Keratinocyte (primary cell): Measurements from ENCODE around the gene SCLY. TPM values are rescaled to one million over a fixed set of nuclear protein-coding genes. Genes with fewer than 3 reads are reported as not detected.

Experiments
- DNase-seq: peaks from one replicate; pipeline ENCODE4 v3.0.0-alpha.2; 2011; ENCODE audit warnings: low read depth, missing footprints, low spot score
- FAIRE-seq: peaks from 2 replicates; lab custom pipeline; 2011; peaks lifted over from hg19 to GRCh38; lab: Jason Lieb, UNC
- H2AFZ ChIP-seq: 2 replicates; pipeline ENCODE4 v1.6.0; 2012; ENCODE audit warnings: low read length, control low read depth, inconsistent platforms; ENCODE audit not compliant: control insufficient read depth
- H3K27ac ChIP-seq: 2 replicates; pipeline ENCODE4 v1.5.1; 2011; ENCODE audit warnings: low read length; ENCODE audit not compliant: control insufficient read depth, insufficient read depth
- H3K27me3 ChIP-seq: 3 replicates; pipeline ENCODE4 v1.6.0; 2011; ENCODE audit warnings: low read length; ENCODE audit not compliant: control insufficient read depth, insufficient read depth; ENCODE audit errors: extremely low read depth
- H3K36me3 ChIP-seq, 2 experiments: 2 replicates in 1 of 2; 3 replicates in 1 of 2; pipeline ENCODE4 v1.5.1; 2011; ENCODE audit warnings: low read length in 2 of 2, mild to moderate bottlenecking in 1 of 2; ENCODE audit not compliant: control insufficient read depth in 2 of 2, insufficient read depth in 2 of 2; ENCODE audit errors: extremely low read depth in 1 of 2
- H3K4me1 ChIP-seq: 3 replicates; pipeline ENCODE4 v1.5.1; 2011; ENCODE audit warnings: low read length; ENCODE audit not compliant: control insufficient read depth, insufficient read depth; ENCODE audit errors: extremely low read depth
- H3K4me2 ChIP-seq: 3 replicates; pipeline ENCODE4 v1.6.0; 2011; ENCODE audit warnings: low read depth, low read length; ENCODE audit not compliant: control insufficient read depth, insufficient read depth; ENCODE audit errors: extremely low read depth
- H3K4me3 ChIP-seq, 3 experiments: fragments of 200-600 bp in 1 of 3; sonication (generic) in 1 of 3; 2 replicates in 2 of 3; 3 replicates in 1 of 3; pipeline ENCODE4 v1.5.1; 2011 to 2016; ENCODE audit warnings: low read length in 3 of 3, mild to moderate bottlenecking in 3 of 3, control low read depth in 2 of 3, inconsistent platforms in 1 of 3, low read depth in 1 of 3, mixed read lengths in 1 of 3, mixed run types in 1 of 3, moderate library complexity in 1 of 3; ENCODE audit not compliant: control insufficient read depth in 2 of 3, insufficient read depth in 2 of 3; ENCODE audit errors: extremely low read depth in 1 of 3
- H3K79me2 ChIP-seq: 2 replicates; pipeline ENCODE4 v1.6.0; 2012; ENCODE audit warnings: low read length; ENCODE audit not compliant: control insufficient read depth, insufficient read depth
- H3K9ac ChIP-seq: 3 replicates; pipeline ENCODE4 v1.6.0; 2011; ENCODE audit warnings: low read length; ENCODE audit not compliant: control insufficient read depth, insufficient read depth; ENCODE audit errors: extremely low read depth
- H3K9me1 ChIP-seq: 3 replicates; pipeline ENCODE4 v1.6.0; 2011; ENCODE audit warnings: low read length; ENCODE audit not compliant: control insufficient read depth, insufficient read depth; ENCODE audit errors: extremely low read depth
- H3K9me3 ChIP-seq: 2 replicates; pipeline ENCODE4 v1.5.1; 2012; ENCODE audit warnings: low read depth, low read length; ENCODE audit not compliant: control insufficient read depth
- H4K20me1 ChIP-seq: 3 replicates; pipeline ENCODE4 v1.6.0; 2011; ENCODE audit warnings: low read length; ENCODE audit not compliant: control insufficient read depth, insufficient read depth; ENCODE audit errors: extremely low read depth
- CTCF ChIP-seq, 3 experiments: IDR thresholded peaks in 1 of 3; conservative IDR thresholded peaks in 1 of 3; optimal IDR thresholded peaks in 1 of 3; 2 replicates in 2 of 3; 3 replicates in 1 of 3; pipeline versions ENCODE3 to v1.5.1; 2011; ENCODE audit warnings: low read length in 3 of 3, mild to moderate bottlenecking in 3 of 3, moderate library complexity in 2 of 3, control low read depth in 1 of 3, inconsistent platforms in 1 of 3; ENCODE audit not compliant: insufficient read depth in 2 of 3; ENCODE audit errors: extremely low read depth in 1 of 3
- EZH2 ChIP-seq: IDR thresholded peaks from one replicate; pipeline ENCODE4 v1.6.1; 2012; ENCODE audit warnings: inconsistent platforms, mild to moderate bottlenecking, low read length, moderate library complexity
- dilution Hi-C: fragments of 300-500 bp; cut with MboI; formaldehyde crosslinking; loops from one replicate; pipeline ENCODE4 v1.7.0; 2020; ENCODE audit warnings: low sequenced_read_pairs; ENCODE audit not compliant: extremely low pct_ligation_motif_present
- polyA plus RNA-seq, 5 experiments: library from polyadenylated mRNA; depleted of rRNA in 3 of 5; stranded (reverse) in 3 of 5; stranded (forward) in 1 of 5; unstranded in 1 of 5; fragments of >200 nt; gene quantifications; 1 replicate in 1 of 5; 2 replicates in 3 of 5; 3 replicates in 1 of 5; pipeline versions ENCODE4 v1.2.1 to v1.2.3, GENCODE V29; 2011 to 2012; ENCODE audit warnings: missing spikeins in 2 of 5, low read depth in 1 of 5, low replicate concordance in 1 of 5

The SCLY gene
- polyA plus RNA-seq, 1 donor (not counting 4 experiments of a cell fraction or from before 2014, with no cell fraction given) = 11.8 TPM

DNA sequence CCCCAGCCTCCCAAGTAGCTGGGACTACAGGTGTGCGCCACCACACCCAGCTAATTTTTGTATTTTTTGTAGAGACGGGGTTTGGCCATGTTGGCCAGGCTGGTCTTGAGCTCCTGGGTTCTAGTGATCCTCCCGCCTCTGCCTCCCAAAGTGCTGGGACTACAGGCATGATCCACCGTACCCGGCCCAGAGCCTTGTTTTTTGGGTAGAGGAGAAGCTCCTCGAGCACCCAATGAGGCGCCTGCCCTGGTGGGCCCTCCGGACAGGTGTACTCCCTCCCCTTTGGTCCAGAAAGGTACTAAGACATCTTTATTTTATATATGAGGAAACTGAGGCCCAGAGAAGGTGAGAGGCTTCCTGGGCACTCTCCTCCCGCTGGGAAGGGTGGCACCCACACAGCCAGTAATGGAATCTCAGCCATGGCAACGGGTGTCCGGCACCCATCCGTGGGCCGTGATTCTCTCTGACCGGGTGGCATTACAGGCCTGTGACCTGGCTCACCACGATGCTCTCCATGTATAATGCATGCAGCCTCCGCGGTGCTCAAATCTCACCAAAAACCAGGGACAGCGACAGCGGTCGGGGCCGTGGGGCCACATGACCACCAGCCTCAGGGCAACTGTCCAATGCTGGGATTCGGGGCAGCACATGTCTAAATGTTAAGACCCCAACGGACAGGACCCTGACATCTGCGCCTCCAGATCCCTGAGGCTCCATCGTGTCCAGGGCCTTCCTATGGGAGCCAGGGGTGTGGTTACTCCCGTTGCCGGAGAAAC is 60.9 kb downstream of the SCLY start:
- H3K79me2 ChIP-seq = no peaks in the 10 kb centered on the region
- dilution Hi-C loops = no loop called here

DNA sequence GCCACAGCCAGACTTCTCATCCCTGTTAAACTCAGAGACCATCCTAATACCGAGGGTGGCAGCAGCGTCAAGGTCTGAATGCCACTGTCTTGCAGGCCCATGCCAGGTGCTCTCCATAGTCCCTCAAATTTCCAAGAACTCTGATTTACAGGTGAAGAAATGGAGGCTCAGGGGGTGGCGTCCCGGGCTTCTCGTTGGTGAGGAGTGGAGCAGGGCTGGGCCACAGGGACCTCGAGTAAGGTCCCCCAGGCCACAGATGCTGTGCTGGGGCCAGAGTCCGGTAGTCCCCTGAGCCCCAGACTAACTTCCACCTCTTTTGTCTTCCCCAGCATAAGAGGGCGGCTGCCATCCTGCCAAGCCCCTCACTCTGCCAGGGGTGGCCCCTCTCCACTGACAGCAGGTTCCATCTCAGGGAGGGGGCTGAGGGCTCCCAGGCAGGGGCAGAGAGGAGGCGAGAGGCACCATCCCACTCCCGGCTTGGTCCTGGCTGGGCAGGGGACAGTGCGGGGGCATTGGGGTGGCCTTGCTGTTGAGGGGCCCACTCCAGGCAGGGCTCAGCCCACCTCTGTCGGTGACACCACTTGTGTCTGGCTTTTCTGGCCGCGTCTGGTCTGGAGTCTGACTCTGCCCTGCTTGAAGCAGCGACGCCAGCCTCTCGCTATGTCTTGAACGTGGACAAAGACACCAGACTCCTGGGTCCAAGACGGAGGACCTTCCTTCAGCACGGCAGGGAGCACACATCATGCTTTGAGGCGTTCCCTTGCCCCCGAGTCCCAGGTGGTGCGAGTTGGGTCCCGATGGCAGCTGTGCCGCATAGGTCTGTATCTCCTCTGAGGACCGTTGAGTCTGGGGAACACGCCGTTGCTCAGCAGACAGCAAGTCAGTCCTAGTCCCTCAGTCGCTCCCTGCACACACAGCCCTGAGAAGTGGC is 61.8 kb downstream of the SCLY start:
- no peaks in the 10 kb centered on the region for H3K4me1 ChIP-seq
- no peak overlapping the region for H3K4me3 ChIP-seq
- dilution Hi-C loops = no loop called here
- no peak for FAIRE-seq
- no peaks in the 10 kb centered on the region for H4K20me1 ChIP-seq
- no peak for DNase-seq
- no peaks in the 10 kb centered on the region for H3K79me2 ChIP-seq
- H3K36me3 ChIP-seq = no peaks in the 10 kb centered on the region
- no peak overlapping the region for H3K9ac ChIP-seq
- peaks cover 31% of the 10 kb centered on the region for H3K27me3 ChIP-seq
- no peak overlapping the region for H2AFZ ChIP-seq
- H3K9me1 ChIP-seq = no peaks in the 10 kb centered on the region
- no peak overlapping the region for H3K27ac ChIP-seq
- H3K9me3 ChIP-seq = no peaks in the 10 kb centered on the region
- no peak for TF ChIP-seq CTCF (optimal IDR thresholded peaks at IDR 0.05 in 1 of 3, IDR thresholded peaks at IDR 0.05 in 1 of 3, conservative IDR thresholded peaks at IDR 0.05 in 1 of 3; ENCODE audit: extremely low read depth in 1 of 3, insufficient read depth in 2 of 3, low read length in 3 of 3)
- no peak for TF ChIP-seq EZH2
- H3K4me2 ChIP-seq = no peak overlapping the region

More for the DNA sequence above, 60.9 kb downstream of the SCLY start:
- Histone ChIP-seq H3K9ac (no peak overlapping the region), H3K4me1 (no peaks in the 10 kb centered on the region), H3K27ac (no peak overlapping the region), H2AFZ (no peak overlapping the region), H3K4me3 (no peak overlapping the region), H4K20me1 (no peaks in the 10 kb centered on the region), H3K36me3 (no peaks in the 10 kb centered on the region), H3K9me1 (no peaks in the 10 kb centered on the region), H3K4me2 (no peak overlapping the region), H3K27me3 (peaks cover 33% of the 10 kb centered on the region), H3K9me3 (no peaks in the 10 kb centered on the region)
- no peak for FAIRE-seq
- DNase-seq = no peak
- no peak for TF ChIP-seq EZH2
- no peak for TF ChIP-seq CTCF (optimal IDR thresholded peaks at IDR 0.05 in 1 of 3, IDR thresholded peaks at IDR 0.05 in 1 of 3, conservative IDR thresholded peaks at IDR 0.05 in 1 of 3; ENCODE audit: extremely low read depth in 1 of 3, insufficient read depth in 2 of 3, low read length in 3 of 3)
